Smooth muscle cell (in vitro differentiated cells): ENCODE results near the gene FIS1. TPM values are rescaled to one million over a fixed set of nuclear protein-coding genes. Genes with fewer than 3 reads are reported as not detected.
"Not testable (repeated sequence)": the region's sequence is repeated elsewhere in the genome, so short reads cannot be mapped to it uniquely, and the experiment has no call there.

Experiments
- DNase-seq: peaks from one replicate; lab custom pipeline; 2025; ENCODE audit not compliant: unreplicated experiment; lab: John Stamatoyannopoulos, UW
- H2AFZ ChIP-seq: fragments of 200-600 bp; sonication (generic); 2 replicates; pipeline ENCODE4 v1.6.0; 2016; ENCODE audit warnings: antibody characterized with exemption, low read depth, mild to moderate bottlenecking
- H3F3A ChIP-seq: fragments of 200-600 bp; sonication (generic); 2 replicates; pipeline ENCODE4 v1.6.0; 2017; ENCODE audit warnings: antibody characterized with exemption, low read depth
- H3K27ac ChIP-seq: fragments of 200-600 bp; sonication (generic); 2 replicates; pipeline ENCODE4 v1.5.1; 2016; ENCODE audit warnings: low read depth, mild to moderate bottlenecking
- H3K27me3 ChIP-seq: fragments of 200-600 bp; sonication (generic); 2 replicates; pipeline ENCODE4 v1.6.1; 2016; ENCODE audit warnings: low read depth, mild to moderate bottlenecking
- H3K36me3 ChIP-seq: fragments of 200-600 bp; sonication (generic); 2 replicates; pipeline ENCODE4 v1.5.1; 2016; ENCODE audit warnings: low read depth
- H3K4me1 ChIP-seq: fragments of 200-600 bp; sonication (generic); 2 replicates; pipeline ENCODE4 v1.5.1; 2016; ENCODE audit warnings: low read depth
- H3K4me2 ChIP-seq: fragments of 200-600 bp; sonication (generic); 2 replicates; pipeline ENCODE4 v1.6.0; 2016; ENCODE audit warnings: mild to moderate bottlenecking
- H3K4me3 ChIP-seq: fragments of 200-600 bp; sonication (generic); 2 replicates; pipeline ENCODE4 v1.5.1; 2016; ENCODE audit warnings: mild to moderate bottlenecking
- H3K79me2 ChIP-seq: fragments of 200-600 bp; sonication (generic); 2 replicates; pipeline ENCODE4 v1.6.0; 2016; ENCODE audit warnings: low read depth, mild to moderate bottlenecking
- H3K9ac ChIP-seq: fragments of 200-600 bp; sonication (generic); 2 replicates; pipeline ENCODE4 v1.6.0; 2016; ENCODE audit warnings: low read depth
- H3K9me3 ChIP-seq: fragments of 200-600 bp; sonication (generic); replicated peaks from 2 replicates; pipeline ENCODE4 v1.5.1; 2016; ENCODE audit warnings: low read depth
- H4K20me1 ChIP-seq: fragments of 200-600 bp; sonication (generic); 2 replicates; pipeline ENCODE4 v1.6.0; 2016; ENCODE audit warnings: low read depth
- CTCF ChIP-seq: fragments of 200-600 bp; sonication (generic); IDR thresholded peaks from 2 replicates; pipeline ENCODE4 v1.5.1; 2017; ENCODE audit warnings: borderline replicate concordance, mild to moderate bottlenecking, antibody characterized with exemption; ENCODE audit not compliant: insufficient read depth, poor library complexity, severe bottlenecking
- WGBS: methylation state at CpG from one replicate; pipeline ENCODE4 v1.1.7; 2016; ENCODE audit warnings: low lambda C conversion rate; 5-methylcytosine and 5-hydroxymethylcytosine counted together
- polyA plus RNA-seq: library from polyadenylated mRNA; unstranded; fragments of >200 nt; fragmentation: Nextera tagmentation; extraction: Ambion mirVana; gene quantifications from 2 replicates; pipeline ENCODE4 v1.2.1, GENCODE V29; 2016
- total RNA-seq: library from RNA; depleted of rRNA; stranded (reverse); fragments of >200 nt; gene quantifications from 2 replicates; pipeline ENCODE4 v1.2.3, GENCODE V29; 2014

Gene FIS1
- total RNA-seq = 97.7 and 98.4 TPM in 2 replicates
- polyA plus RNA-seq = 174 and 200 TPM in 2 replicates

GRCh38 chr7:101244375-101245146 is at the start of gene FIS1:
Gene FIS1, minus strand, starts transcription at chr7:101245081. Its CDS starts 77 bp downstream, at chr7:101245004.
- Histone ChIP-seq H3K9me3 (no peaks in the 10 kb centered on the region), H3K36me3 (no peaks in the 10 kb centered on the region), H3F3A (peaks cover 8% of the 10 kb centered on the region), H3K27ac (peak within 1 kb of the TSS; percentile 89), H3K4me1 (no peaks in the 10 kb centered on the region), H3K27me3 (no peaks in the 10 kb centered on the region), H3K4me3 (peak within 1 kb of the TSS; percentile 82), H3K79me2 (peaks cover 53% of the 10 kb centered on the region), H2AFZ (peak within 1 kb of the TSS; percentile 51), H4K20me1 (peaks cover 14% of the 10 kb centered on the region), H3K4me2 (peak within 1 kb of the TSS; percentile 94), H3K9ac (peak within 1 kb of the TSS; percentile 81)
- DNase-seq = peak; percentile 83
- TF ChIP-seq CTCF = peak; percentile 84
- WGBS = 1% methylated on average over 44 of the region's 45 CpGs

GRCh38 chr7:101294039-101294831 is 49.4 kb upstream of the FIS1 start:
- H2AFZ ChIP-seq = no peak overlapping the region
- no peaks in the 10 kb centered on the region for H3K4me1 ChIP-seq
- no peak for TF ChIP-seq CTCF
- no peaks in the 10 kb centered on the region for H4K20me1 ChIP-seq
- DNase-seq = no peak
- H3K4me3 ChIP-seq = no peak overlapping the region
- H3F3A ChIP-seq = no peaks in the 10 kb centered on the region
- H3K27me3 ChIP-seq = peaks cover 27% of the 10 kb centered on the region
- no peaks in the 10 kb centered on the region for H3K9me3 ChIP-seq
- H3K36me3 ChIP-seq = no peaks in the 10 kb centered on the region
- H3K4me2 ChIP-seq = no peak overlapping the region
- no peaks in the 10 kb centered on the region for H3K79me2 ChIP-seq
- H3K27ac ChIP-seq = no peak overlapping the region
- H3K9ac ChIP-seq = no peak overlapping the region
- 41% methylated on average over 12 of the region's 12 CpGs for WGBS

- H4K20me1 ChIP-seq, H3K79me2 ChIP-seq, H3K4me2 ChIP-seq, H3F3A ChIP-seq, H3K9me3 ChIP-seq, DNase-seq, H3K27ac ChIP-seq, H3K36me3 ChIP-seq, H2AFZ ChIP-seq, H3K4me3 ChIP-seq, H3K4me1 ChIP-seq, H3K9ac ChIP-seq: not testable (repeated sequence)
- 40% methylated on average over 16 of the region's 16 CpGs for WGBS
- peaks cover 18% of the 10 kb centered on the region for H3K27me3 ChIP-seq
Measured at GRCh38 chr7:101293069-101294021, 48.5 kb upstream of the FIS1 start.

- not testable (repeated sequence) for H3K4me1 ChIP-seq, H3K4me3 ChIP-seq, H3K27ac ChIP-seq, H3K4me2 ChIP-seq, H3K36me3 ChIP-seq, DNase-seq, H3K79me2 ChIP-seq, H4K20me1 ChIP-seq, H2AFZ ChIP-seq, H3K9ac ChIP-seq, H3F3A ChIP-seq, H3K9me3 ChIP-seq
- WGBS = 78% methylated on average over 5 of the region's 5 CpGs
- H3K27me3 ChIP-seq = peaks cover 11% of the 10 kb centered on the region
Measured at GRCh38 chr7:101292566-101292965, 47.7 kb upstream of the FIS1 start.
